Activated T-cell treated with anti-CD3 and anti-CD28 coated beads, Interleukin-2, amount 50 U/mL, for 24 hours (primary cell): ENCODE data around the gene GLTPD2.

Experiments
- DNase-seq: peaks from one replicate; pipeline ENCODE4 v3.0.0-alpha.2; 2020
- H3K27ac Mint-ChIP-seq: 2 replicates; pipeline ENCODE4 v1.8.0; 2020; ENCODE audit warnings: mild to moderate bottlenecking, mixed read lengths
- H3K27me3 Mint-ChIP-seq: 2 replicates; pipeline ENCODE4 v1.8.0; 2020; ENCODE audit warnings: mixed read lengths
- H3K36me3 Mint-ChIP-seq: 2 replicates; pipeline ENCODE4 v1.8.0; 2020; ENCODE audit warnings: low read depth, mixed read lengths
- H3K4me1 Mint-ChIP-seq: 2 replicates; pipeline ENCODE4 v1.8.0; 2020; ENCODE audit warnings: low read depth, mixed read lengths
- H3K4me3 Mint-ChIP-seq: 2 replicates; pipeline ENCODE4 v1.8.0; 2020; ENCODE audit warnings: mild to moderate bottlenecking, moderate library complexity, mixed read lengths
- H3K9me3 Mint-ChIP-seq: 2 replicates; pipeline ENCODE4 v1.8.0; 2020; ENCODE audit warnings: mixed read lengths

Gene GLTPD2

GRCh38 chr17:4788807-4789700, at the start of gene GLTPD2:
GLTPD2 (plus strand) TSS chr17:4788964; CDS start chr17:4789012, 48 bp downstream.
- Mint-ChIP-seq H3K9me3 (no peaks in the 10 kb centered on the region), H3K27me3 (peaks cover 51% of the 10 kb centered on the region), H3K27ac (peak within 1 kb of the TSS; percentile 73), H3K4me1 (peaks cover 33% of the 10 kb centered on the region), H3K36me3 (no peaks in the 10 kb centered on the region), H3K4me3 (peak within 1 kb of the TSS; percentile 72)
- DNase-seq, result no peak

- Mint-ChIP-seq H3K27me3 (peaks cover 24% of the 10 kb centered on the region), H3K9me3 (no peaks in the 10 kb centered on the region), H3K36me3 (no peaks in the 10 kb centered on the region), H3K27ac (peak within 1 kb of the TSS; percentile 61), H3K4me1 (peaks cover 24% of the 10 kb centered on the region), H3K4me3 (peak within 1 kb of the TSS; percentile 73)
- peak; percentile 64 for DNase-seq
Observed at GRCh38 chr17:4739122-4740024, 49.4 kb upstream of the GLTPD2 start, which contains the start of the genes CXCL16 and ZMYND15. CXCL16 (minus strand) TSS chr17:4739928; CDS start chr17:4739339, 589 bp downstream. ZMYND15 (plus strand) TSS chr17:4739833; CDS start chr17:4740549, 716 bp downstream.

- H3K36me3 Mint-ChIP-seq, result no peaks in the 10 kb centered on the region
- peak overlapping the region; percentile 58 for H3K4me3 Mint-ChIP-seq
- peaks cover 24% of the 10 kb centered on the region for H3K4me1 Mint-ChIP-seq
- H3K9me3 Mint-ChIP-seq, result no peaks in the 10 kb centered on the region
- no peak for DNase-seq
- H3K27me3 Mint-ChIP-seq, result peaks cover 24% of the 10 kb centered on the region
- H3K27ac Mint-ChIP-seq, result peak overlapping the region; percentile 18
Observed at GRCh38 chr17:4740025-4740351, 48.8 kb upstream of the GLTPD2 start.

- H3K27ac Mint-ChIP-seq, result peak overlapping the region; percentile 18
- no peaks in the 10 kb centered on the region for H3K36me3 Mint-ChIP-seq
- no peaks in the 10 kb centered on the region for H3K9me3 Mint-ChIP-seq
- peaks cover 24% of the 10 kb centered on the region for H3K27me3 Mint-ChIP-seq
- DNase-seq, result no peak
- H3K4me3 Mint-ChIP-seq, result peak overlapping the region; percentile 58
- H3K4me1 Mint-ChIP-seq, result peaks cover 24% of the 10 kb centered on the region
Observed at GRCh38 chr17:4740584-4740983, 48.2 kb upstream of the GLTPD2 start.

- peaks cover 19% of the 10 kb centered on the region for H3K4me1 Mint-ChIP-seq
- H3K4me3 Mint-ChIP-seq, result no peak overlapping the region
- H3K27me3 Mint-ChIP-seq, result peaks cover 24% of the 10 kb centered on the region
- DNase-seq, result no peak
- H3K27ac Mint-ChIP-seq, result no peak overlapping the region
- no peaks in the 10 kb centered on the region for H3K9me3 Mint-ChIP-seq
- no peaks in the 10 kb centered on the region for H3K36me3 Mint-ChIP-seq
Observed at GRCh38 chr17:4741544-4741943, 47.2 kb upstream of the GLTPD2 start.

- Mint-ChIP-seq H3K9me3 (no peaks in the 10 kb centered on the region), H3K36me3 (no peaks in the 10 kb centered on the region), H3K27ac (no peak overlapping the region), H3K4me1 (peaks cover 20% of the 10 kb centered on the region), H3K27me3 (peaks cover 24% of the 10 kb centered on the region), H3K4me3 (no peak overlapping the region)
- no peak for DNase-seq
Observed at GRCh38 chr17:4742133-4742532, 46.6 kb upstream of the GLTPD2 start.

GRCh38 chr17:4742629-4743028, 46.1 kb upstream of the GLTPD2 start:
- Mint-ChIP-seq H3K4me3 (no peak overlapping the region), H3K27me3 (peaks cover 24% of the 10 kb centered on the region), H3K9me3 (no peaks in the 10 kb centered on the region), H3K36me3 (no peaks in the 10 kb centered on the region), H3K27ac (no peak overlapping the region), H3K4me1 (peaks cover 22% of the 10 kb centered on the region)
- DNase-seq, result no peak

GRCh38 chr17:4743216-4743615, 45.5 kb upstream of the GLTPD2 start:
- peaks cover 22% of the 10 kb centered on the region for H3K27me3 Mint-ChIP-seq
- H3K27ac Mint-ChIP-seq, result no peak overlapping the region
- no peak for DNase-seq
- no peaks in the 10 kb centered on the region for H3K9me3 Mint-ChIP-seq
- H3K4me1 Mint-ChIP-seq, result peaks cover 25% of the 10 kb centered on the region
- no peaks in the 10 kb centered on the region for H3K36me3 Mint-ChIP-seq
- no peak overlapping the region for H3K4me3 Mint-ChIP-seq

GRCh38 chr17:4743898-4744297, 44.9 kb upstream of the GLTPD2 start:
- Mint-ChIP-seq H3K4me1 (peaks cover 24% of the 10 kb centered on the region), H3K9me3 (no peaks in the 10 kb centered on the region), H3K27me3 (peaks cover 15% of the 10 kb centered on the region), H3K27ac (no peak overlapping the region), H3K36me3 (no peaks in the 10 kb centered on the region), H3K4me3 (no peak overlapping the region)
- DNase-seq, result no peak

- Mint-ChIP-seq H3K4me3 (no peak overlapping the region), H3K27me3 (peaks cover 13% of the 10 kb centered on the region), H3K9me3 (no peaks in the 10 kb centered on the region), H3K36me3 (no peaks in the 10 kb centered on the region), H3K27ac (no peak overlapping the region), H3K4me1 (peaks cover 17% of the 10 kb centered on the region)
- no peak for DNase-seq
Observed at GRCh38 chr17:4744999-4745969, 43.5 kb upstream of the GLTPD2 start.

- Mint-ChIP-seq H3K36me3 (no peaks in the 10 kb centered on the region), H3K27ac (no peak overlapping the region)
Observed at GRCh38 chr17:4747847-4748246, 40.9 kb upstream of the GLTPD2 start.

GRCh38 chr17:4748686-4749085, 40.1 kb upstream of the GLTPD2 start:
- no peaks in the 10 kb centered on the region for H3K9me3 Mint-ChIP-seq
- peak overlapping the region; percentile 33 for H3K27ac Mint-ChIP-seq
- no peaks in the 10 kb centered on the region for H3K36me3 Mint-ChIP-seq
- H3K27me3 Mint-ChIP-seq, result peaks cover 9% of the 10 kb centered on the region
- DNase-seq, result no peak
- H3K4me3 Mint-ChIP-seq, result no peak overlapping the region
- peaks cover 16% of the 10 kb centered on the region for H3K4me1 Mint-ChIP-seq

More at GRCh38 chr17:4747847-4748246, 40.9 kb upstream of the GLTPD2 start:
- Mint-ChIP-seq H3K4me1 (peaks cover 16% of the 10 kb centered on the region), H3K27me3 (peaks cover 9% of the 10 kb centered on the region), H3K4me3 (peak overlapping the region; percentile 35), H3K9me3 (no peaks in the 10 kb centered on the region)
- DNase-seq, result no peak

- Mint-ChIP-seq H3K27me3 (peaks cover 15% of the 10 kb centered on the region), H3K27ac (no peak overlapping the region), H3K4me1 (peaks cover 16% of the 10 kb centered on the region)
Observed at GRCh38 chr17:4750606-4751005, 38.2 kb upstream of the GLTPD2 start.

GRCh38 chr17:4751932-4752331, 36.8 kb upstream of the GLTPD2 start:
- no peak overlapping the region for H3K27ac Mint-ChIP-seq
- no peaks in the 10 kb centered on the region for H3K36me3 Mint-ChIP-seq
- no peak overlapping the region for H3K4me3 Mint-ChIP-seq
- peaks cover 12% of the 10 kb centered on the region for H3K4me1 Mint-ChIP-seq
- H3K9me3 Mint-ChIP-seq, result no peaks in the 10 kb centered on the region
- peaks cover 15% of the 10 kb centered on the region for H3K27me3 Mint-ChIP-seq
- no peak for DNase-seq

More at GRCh38 chr17:4750606-4751005, 38.2 kb upstream of the GLTPD2 start:
- DNase-seq, result no peak
- Mint-ChIP-seq H3K9me3 (no peaks in the 10 kb centered on the region), H3K36me3 (no peaks in the 10 kb centered on the region), H3K4me3 (no peak overlapping the region)
